Measurements from ENCODE around the gene DNAJC21.

DNA sequence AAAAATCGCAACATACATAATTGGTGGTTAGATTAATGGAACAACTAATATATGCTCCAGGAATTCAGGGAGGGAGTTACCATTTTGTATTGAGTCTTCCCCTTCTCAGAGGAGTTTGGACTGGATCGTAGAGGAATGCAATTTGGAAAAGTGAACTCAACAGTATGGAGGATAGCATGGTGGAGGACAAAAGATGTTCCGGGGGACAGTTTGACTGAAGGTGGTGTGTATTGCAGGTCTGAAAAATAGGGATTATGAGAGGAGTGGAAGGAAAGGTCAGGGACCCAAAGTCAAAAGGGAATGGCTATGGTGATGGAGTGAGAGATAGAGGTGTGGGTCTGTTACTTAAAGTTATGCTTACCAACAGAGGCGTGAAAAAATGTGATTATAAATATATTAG is 1.5 kb downstream of the DNAJC21 start:
- TF ChIP-seq SP1 (IDR thresholded peaks at IDR 0.05) (no peak), TARDBP (IDR thresholded peaks at IDR 0.05) (no peak), ARNT (IDR thresholded peaks at IDR 0.05) (no peak)

All from HEK293T (cell line).